Cardiac septum (tissue), 1 donor: ENCODE data around the gene TK2. TPM values are rescaled to one million over a fixed set of nuclear protein-coding genes. Genes with fewer than 3 reads are reported as not detected.
"Not testable (repeated sequence)": the region's sequence is repeated elsewhere in the genome, so short reads cannot be mapped to it uniquely, and the experiment has no call there.

ENCODE experiments used
- DNase-seq: peaks from one replicate; pipeline ENCODE4 v3.0.0-alpha.2; 2020; ENCODE audit warnings: low spot score
- intact Hi-C: fragments of 100-400 bp; cut with DNase I; formaldehyde crosslinking; loops from one replicate; pipeline ENCODE4 v1.14.0; 2022
- total RNA-seq: library from RNA; stranded (reverse); fragmentation: NEBNext Ultra II Directional; extraction: Animal tissue kit (Norgen Biotek cat#: 25700); gene quantifications from one replicate; pipeline ENCODE4 v1.2.1, GENCODE V29; 2021
- donor health status: DM: no; HTN: no; CAD: no.

TK2 gene
- total RNA-seq, 1 donor from 2014 or later = 23.4 TPM

DNA sequence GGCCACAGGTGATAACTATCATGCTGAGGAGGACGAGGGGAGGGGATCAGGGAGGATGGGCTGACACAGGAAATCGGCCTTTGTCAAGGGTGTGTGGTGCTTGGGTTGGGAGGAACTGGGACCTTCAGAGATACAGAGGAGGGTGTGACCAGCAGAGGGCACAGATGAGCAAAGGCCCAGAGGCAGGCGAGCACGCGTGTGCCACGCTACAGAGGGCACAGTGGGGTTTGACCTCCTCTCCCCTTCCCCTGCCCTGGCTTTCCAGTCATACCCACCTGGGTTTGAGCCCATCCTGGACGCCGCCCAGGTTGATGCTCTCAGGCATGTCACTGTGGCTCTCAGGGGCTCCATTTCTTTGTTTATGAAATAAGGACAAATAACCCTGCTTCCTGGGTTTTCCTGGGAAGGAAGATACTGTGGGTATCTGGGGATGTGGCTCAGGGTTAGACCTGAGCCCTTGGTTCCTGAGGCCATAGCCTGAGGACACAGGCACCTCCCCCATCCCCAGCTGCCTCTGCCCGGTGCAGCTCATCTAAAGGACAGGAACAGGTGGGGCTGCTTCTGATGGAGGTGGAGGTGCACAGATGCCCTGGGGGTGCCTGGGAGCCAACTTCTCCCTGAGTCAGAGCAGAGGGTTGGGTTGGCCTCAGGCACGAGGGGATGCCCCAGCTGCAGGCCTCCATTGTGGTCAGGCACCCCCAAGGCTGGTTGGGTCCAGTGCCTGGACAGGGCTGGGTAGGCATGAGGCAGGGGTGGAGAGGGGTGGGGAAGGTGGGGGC, 71.0 kb downstream of the TK2 start:
- DNase-seq = peak; percentile 90
- intact Hi-C loops = no loop called here

DNA sequence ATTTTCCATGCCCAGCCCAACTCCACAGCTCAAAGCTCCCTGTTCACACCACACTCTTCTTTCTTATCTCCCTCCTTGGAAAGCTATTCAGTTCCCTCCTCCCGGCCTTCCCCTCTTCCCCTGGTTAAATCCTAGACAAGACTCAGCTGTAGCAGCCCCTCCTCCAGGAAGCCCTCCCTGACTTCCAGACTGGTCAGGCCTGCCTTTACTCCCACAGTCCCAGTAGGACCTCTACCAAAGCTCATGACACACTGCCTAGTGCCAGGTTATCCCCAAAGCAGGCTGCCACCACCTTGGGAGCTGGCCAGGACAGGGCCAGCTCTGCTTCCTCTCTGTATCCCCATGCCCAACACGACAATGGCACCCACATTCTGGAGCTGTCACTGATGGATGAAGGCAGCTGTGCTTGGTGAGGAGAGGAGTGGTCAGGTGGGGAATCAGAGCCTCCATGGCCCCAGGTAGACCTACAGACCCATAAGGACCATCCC, 72.8 kb downstream of the TK2 start:
- peak; percentile 46 for DNase-seq
- intact Hi-C loops = no loop called here

DNA sequence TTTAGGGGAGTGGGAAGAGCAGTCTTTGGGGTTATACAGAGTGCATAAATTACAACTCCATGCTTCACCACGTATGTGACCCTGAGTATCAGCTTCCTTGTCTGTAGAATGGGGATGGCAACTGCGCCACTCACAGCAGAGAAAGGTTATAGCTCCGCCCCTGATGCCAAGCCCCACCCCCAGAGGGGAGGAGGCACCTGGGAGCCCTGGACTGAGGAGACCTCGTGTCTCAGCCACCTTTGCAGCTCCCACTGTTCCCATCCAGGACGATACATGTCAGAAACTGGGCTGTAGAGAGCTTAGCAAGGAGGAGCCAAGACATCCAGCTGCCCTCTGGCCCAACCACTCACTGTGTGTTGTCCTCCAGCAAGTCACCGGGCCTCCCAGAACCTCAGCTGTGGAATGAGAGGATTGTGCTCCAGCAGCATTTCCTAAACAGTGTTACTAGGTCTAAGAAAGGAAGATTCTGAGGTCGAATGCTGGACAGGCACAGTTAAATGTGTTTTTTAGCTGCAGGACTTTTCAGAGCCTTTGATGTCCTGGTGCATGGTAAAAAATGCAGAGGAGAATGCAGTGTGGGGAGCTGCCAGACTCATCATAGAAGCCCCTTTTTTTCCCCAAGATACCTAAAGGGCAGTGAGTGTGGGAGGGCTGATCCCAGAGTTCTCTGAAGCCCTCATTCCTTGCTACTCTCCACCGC, 73.4 kb downstream of the TK2 start:
- intact Hi-C loops = no loop called here
- peak; percentile 70 for DNase-seq

DNA sequence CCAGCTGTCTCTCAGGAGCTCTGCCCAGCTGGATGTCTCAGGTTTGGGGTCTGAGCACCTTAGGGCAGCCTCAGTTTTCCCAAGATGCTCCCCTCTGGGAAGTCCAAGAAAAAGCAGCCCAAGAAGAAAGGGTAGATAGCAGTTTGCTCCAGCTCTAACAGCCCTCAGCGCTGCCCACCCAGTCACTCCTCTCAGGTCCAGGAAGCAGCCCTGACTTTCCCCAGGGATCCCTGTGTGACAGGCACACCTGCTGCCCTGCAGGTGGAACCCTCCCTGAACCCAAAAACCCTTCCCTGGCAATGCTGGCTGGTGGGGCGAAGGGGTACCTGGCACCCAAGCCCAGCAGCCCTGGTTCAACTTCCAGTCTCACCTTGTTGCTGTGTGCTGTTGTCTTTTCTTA, 74.7 kb downstream of the TK2 start:
- intact Hi-C loops = no loop called here
- DNase-seq = peak; percentile 22

DNA sequence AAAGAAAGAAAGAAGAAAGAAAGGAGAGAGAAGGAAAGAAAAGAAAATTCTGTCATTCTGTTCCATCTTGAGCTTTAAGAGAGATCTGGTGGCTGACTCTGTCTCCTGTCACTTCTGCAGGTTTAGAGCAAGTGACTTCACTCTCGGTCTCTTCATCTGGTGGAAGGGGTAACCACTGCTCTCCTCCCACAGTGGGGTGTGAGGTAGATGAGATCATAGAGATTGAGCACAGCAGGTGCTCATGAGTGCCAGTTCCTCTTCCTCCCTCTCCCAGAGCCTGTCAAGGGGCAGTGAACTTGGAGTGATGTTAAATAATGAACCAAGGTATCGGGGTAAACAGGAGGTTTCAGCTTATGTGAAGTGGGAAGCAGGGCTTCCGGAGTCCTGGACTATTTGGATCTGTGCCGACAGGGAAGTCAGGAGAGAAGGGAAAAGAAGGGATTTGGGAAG, 75.1 kb downstream of the TK2 start:
- intact Hi-C loops = no loop called here
- no peak for DNase-seq

DNA sequence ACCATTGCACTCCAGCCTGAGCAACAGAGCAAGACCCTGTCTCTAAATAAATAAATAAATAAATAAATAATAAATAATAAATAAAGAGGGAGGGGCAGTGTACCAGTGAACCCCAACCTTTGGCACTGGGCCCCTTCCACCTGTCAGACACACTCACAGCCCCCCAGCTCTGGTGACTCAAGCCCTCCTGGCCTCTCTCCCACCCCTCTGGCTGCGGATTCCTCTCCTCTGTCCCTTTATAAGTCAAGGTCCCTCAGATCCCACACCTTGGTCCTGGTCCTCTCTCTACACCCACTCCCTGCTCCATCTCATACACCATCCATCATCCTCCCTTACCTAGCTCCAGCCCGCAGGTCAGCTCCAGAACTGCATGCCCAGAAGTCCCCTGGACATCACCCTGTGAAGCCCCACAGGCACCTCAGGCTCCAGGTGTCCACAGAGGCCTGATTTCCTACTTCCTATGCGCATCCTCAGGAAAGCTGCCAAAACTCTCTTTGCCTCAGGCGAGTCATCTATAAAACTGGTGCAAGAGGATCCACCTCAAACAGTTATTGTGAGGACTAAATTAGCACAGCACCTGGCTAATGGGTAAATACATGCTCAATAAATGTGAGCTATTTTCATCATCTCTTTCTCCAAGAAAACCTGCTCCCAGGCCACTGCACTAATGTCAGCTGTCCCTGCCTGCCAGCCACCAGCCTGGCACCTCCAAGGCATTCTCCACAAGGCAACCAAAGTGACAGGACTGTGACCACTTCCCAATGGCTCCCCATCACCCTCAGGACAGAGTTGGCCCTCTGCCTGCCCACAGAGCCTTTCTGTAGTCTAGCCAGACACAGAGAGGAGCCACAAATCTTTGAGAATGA, 76.0 kb downstream of the TK2 start:
- peak; percentile 69 for DNase-seq
- intact Hi-C loops = no loop called here

DNA sequence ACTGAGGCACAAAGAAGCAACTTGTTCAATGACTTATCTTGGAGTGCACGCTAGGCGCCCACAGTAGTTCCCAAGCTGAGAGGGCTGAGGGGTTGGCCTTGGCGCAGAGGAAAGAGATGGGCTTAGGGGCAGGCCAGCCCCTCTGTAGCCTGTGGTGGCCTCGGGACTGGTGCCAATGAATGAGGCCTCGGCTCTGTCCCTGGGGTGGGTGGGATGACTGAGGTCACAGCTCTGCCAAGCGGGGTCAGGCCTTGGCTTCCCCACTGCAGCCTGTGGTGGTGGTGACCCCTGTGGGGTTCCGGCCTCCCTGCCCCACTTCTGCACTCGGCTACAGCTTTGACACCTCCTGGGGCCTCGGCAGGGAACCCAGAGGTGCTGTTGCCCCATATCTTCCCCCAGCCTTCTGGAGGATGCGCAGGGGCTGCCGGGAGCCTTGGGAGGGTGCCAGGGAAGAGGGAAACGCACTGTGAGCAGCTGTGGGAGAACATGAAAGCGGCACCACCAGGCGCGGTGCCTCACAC, 76.8 kb downstream of the TK2 start:
- intact Hi-C loops = no loop called here
- peak; percentile 69 for DNase-seq

DNA sequence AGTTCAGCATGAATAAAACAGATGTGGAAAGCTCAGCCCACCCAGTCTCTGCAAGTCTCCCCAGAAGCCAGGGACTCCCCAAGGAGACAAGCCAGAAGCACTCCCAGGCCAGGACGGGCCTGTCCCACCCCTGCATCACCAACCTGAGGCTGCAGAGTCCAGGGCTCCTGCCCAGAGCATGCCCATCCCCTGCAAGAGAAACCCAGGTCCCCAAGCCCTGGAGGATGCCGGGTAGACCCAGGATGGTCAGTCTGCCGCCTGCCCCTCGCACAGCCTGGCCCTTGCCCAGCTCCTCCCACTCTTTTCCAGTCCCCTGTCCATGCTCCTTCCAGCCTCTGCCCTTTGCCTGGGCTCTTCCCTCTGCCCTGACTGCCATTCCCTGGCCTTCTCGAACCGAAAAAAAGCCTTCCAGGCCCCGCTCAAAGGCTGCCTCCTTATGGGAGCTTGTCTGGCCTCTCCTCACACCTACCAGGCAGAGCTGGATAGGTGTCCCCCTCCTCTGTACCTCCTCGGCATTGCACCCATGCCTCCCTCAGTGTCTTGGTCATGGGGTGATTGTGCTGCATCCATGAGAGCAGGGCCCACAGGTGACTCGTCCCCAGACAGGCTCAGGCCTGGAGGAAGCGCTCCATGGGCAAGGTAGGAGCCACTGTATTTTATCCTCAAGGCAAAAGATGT, 78.1 kb downstream of the TK2 start:
- DNase-seq = peak; percentile 74
- intact Hi-C loops = no loop called here

DNA sequence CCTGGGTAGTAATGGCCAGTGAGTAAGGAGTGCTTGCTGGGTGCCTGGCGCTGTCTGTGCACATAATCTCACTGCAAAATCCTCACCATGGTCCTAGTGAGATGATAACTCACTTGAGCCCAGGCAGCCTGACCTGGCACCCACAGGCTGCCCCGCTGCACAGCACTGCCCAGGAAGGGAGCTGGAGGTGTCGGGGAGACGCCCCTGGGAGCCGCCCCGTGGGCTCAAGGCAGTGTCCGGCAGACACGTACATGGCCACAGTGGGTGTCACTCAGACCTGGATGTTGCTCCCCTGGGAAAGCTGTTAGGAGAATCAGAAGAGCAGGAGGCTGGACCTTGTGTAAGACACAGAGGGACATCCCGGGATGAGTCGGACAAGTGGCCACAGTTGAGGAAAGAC, 78.7 kb downstream of the TK2 start:
- peak; percentile 60 for DNase-seq
- intact Hi-C loops = no loop called here

DNA sequence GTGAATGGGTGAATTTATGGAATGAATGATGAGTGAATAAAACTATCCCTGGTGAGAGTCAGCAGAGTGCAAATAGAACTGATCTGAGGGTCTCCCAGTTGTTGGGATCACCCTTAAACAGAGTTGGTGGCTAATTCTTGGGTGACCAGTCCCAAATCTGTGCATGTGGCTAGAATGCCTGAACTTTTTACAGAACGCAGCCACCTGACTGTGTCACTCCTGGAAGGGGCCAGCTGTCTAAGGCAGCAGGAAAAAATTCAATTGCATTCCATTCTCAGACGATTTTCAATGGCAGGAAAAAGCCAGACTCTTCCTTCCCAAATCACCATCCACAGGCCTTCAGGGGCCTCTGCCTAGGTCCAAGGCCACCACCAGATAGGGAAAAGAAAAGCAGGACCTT, 79.4 kb downstream of the TK2 start:
- DNase-seq = peak; percentile 19
- intact Hi-C loops = no loop called here

DNA sequence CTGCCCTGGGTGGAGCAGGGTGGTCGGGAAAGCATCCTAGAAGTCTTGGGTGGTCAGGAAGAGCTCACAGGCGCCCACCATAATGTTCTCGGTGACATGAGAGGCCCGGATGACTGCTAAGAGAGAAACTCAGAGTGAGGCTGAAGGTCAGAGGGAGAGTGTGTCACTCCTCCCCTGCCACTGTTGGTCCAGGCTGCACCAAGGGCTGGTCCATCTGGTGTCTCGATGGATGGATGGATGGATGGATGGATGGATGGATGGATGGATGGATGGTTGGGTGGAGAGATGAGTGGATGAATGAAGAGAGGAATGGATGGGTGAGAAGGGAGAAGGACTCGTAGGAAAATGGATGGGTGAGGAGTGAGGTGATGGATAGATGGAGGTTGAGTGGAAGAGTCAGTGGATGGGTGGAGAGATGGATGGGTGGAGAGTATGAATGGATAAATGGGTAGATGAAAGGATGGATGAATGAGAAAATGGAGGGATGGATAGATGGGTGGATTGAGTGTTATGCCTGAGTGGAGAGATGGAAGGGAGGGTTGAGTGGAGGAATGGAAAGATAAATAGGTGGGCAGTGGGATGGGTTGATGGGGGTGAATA, 79.9 kb downstream of the TK2 start:
- intact Hi-C loops = no loop called here
- DNase-seq = no peak

DNA sequence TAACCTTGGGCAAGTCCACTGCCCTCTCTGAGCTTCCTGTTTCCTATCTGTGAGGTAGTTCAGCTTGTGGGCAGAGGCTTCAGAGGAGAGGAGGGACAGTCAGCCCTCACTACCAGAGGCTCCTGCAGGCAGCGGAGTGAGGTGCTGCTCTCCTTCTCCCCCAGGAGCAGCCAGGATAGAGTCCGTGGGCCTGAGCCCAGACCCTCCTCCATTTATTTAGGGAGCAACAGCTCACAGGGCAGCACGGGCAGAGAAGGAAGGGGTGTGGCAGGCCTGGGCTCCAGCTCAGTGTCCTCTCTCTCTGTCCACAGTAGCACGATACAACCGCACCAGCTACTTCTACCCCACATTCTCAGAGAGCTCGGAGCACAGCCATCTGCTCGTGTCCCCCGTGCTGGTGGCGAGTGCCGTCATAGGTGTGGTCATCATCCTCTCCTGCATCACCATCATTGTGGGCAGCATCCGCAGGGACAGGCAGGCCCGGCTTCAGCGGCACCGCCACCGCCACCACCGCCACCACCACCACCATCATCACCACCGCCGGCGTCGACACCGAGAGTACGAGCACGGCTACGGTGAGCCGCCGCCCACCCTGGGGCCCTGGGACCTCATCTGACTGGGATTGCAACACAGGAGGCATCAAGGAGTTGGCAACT, 80.5 kb downstream of the TK2 start:
- intact Hi-C loops = no loop called here
- peak; percentile 51 for DNase-seq

DNA sequence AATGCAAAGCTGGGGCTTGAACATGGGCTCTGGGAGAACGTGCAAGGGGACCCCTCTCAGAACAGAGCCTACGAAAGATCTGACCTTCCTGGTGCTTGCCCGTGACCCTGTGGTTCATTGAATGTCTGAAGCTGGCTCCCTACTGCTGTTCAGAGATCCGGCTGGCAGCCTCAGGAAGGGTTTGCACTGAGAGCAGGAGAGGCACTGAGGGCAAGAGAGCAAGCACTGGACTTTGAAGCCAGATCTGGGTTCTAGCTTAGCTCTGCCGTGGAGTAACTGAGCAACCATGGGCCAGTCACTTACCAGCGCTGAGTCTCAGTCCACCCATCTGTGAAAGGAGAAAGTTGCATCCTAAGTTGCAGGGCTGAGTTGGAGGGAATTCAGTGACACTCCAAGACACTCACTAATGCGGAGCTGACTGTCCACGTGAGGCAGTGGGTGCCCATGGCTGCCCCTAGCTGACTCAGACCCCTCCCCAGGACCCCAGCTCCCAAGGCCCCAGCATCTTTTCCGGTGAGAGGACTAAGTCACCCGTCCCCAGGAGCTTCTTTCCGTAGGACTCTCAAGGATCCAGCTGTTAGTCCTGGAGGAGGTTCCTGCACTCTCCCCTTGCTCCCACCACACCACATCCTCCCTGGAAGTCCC, 81.5 kb downstream of the TK2 start:
- peak; percentile 55 for DNase-seq
- intact Hi-C loops = no loop called here

DNA sequence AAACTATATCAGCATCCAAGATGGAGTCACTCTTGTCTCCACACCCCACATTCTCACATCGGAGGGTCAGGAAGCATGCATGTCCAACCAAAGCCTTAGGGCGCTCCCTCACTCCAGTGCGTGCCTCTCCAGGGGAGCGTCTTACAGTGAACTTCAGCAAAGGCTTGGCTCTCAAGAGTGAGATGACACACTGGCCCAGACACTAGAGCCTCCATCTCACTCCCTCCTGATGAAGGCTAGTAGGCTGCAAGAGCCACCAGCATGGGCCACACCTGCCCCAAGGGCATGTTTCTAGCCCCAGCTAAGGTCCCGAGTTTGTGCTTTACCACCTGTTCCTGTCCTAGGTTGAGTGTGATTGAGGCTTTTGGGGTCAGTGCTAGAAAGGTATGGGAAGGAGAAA, 82.3 kb downstream of the TK2 start:
- intact Hi-C loops = no loop called here
- peak; percentile 33 for DNase-seq

DNA sequence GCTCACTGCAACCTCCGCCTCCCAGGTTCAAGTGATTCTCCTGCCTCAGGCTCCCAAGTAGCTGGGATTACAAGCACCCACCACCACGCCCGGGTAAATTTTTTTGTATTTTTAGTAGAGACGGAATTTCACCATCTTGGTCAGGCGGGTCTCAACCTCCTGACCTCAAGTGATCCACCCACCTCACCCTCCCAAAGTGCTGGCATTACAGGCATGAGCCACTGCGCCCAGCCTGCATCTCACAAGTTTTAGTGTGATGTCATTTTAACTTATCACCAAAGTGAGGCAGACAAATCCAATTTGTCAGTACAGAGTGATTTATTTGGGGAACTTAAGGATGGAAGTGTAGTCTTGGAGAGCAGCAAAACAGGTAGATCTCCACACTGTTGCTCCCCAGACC, 83.3 kb downstream of the TK2 start:
- peak; percentile 6 for DNase-seq
- intact Hi-C loops = not testable (repeated sequence)

DNA sequence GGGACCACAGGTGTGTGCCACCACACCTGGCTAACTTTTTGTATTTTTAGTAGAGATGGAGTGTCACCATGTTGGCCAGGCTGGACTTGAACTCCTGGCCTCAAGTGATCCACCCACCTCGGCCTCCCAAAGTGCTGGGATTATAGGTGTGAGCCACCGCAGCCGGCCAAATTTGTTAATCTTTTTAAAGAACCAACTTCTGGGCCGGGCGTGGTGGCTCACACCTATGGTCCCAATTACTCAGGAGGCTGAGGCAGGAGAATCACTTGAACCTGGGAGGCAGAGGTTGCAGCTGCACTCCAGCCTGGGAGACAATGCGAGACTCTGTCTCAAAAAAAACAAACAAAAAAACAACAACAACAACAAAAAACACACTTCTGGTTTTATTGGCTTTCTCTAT, 84.0 kb downstream of the TK2 start:
- intact Hi-C loops = not testable (repeated sequence)

DNA sequence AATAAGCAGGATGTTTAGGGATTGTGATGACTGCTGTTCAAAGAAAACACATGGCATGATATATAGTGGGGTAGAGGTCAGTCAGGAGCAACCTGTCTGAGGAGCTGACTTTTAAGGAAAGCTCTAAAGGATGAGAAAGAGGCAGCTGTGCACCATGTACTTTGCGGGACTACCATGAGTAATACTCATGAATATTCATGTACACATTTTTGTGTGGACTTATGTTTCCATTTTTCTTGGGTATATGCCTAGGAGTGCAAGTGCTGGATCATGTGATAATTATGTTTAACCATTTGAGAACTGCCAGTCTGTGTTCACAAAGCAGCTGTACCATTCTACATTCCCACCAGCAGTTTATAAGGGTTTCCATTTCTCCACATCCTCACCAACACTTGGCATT, 87.0 kb downstream of the TK2 start:
- no peak for DNase-seq
- intact Hi-C loops = no loop called here

More for the DNA sequence above, 84.0 kb downstream of the TK2 start:
- peak; percentile 15 for DNase-seq

DNA sequence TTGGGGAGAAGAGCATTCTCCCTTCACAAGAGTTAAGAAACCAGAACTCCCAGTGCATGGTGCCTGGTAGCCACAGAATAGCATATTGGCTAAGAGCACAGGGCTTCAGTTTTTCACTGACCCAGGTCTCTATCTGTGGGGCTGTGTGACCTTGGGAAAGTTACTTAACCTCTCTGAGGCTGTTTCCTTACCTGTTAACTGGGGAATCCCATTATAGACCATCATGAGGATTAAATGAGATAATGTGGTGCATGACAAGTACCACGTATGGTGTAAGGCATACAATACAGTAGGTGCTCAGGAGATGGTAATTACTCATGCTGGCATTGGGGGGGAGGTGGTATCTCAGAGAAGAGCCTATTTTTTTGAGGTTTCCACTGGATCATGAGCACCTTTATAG, 89.2 kb downstream of the TK2 start:
- DNase-seq = no peak
- intact Hi-C loops = no loop called here
